GM21390 (cell line): ENCODE results near the gene DNAJC11.
A peak's percentile ranks its signal among the peaks of the same experiment; 100 is the strongest.
"Not testable (repeated sequence)": the region's sequence is repeated elsewhere in the genome, so short reads cannot be mapped to it uniquely, and the experiment has no call there.

Experiments used
- ATAC-seq: cut with Tn5 transposase; IDR thresholded peaks from one replicate; pipeline ENCODE4 v1.9.1; 2021; ENCODE audit not compliant: unreplicated experiment

The DNAJC11 gene

GRCh38 chr1:6601923-6602668, 99.5 kb downstream of the DNAJC11 start:
- peak; percentile 35 for ATAC-seq

GRCh38 chr1:6601049-6601922, 100.3 kb downstream of the DNAJC11 start:
- ATAC-seq, result peak; percentile 31

GRCh38 chr1:6600410-6601048, 101.1 kb downstream of the DNAJC11 start:
- peak; percentile 2 for ATAC-seq

- ATAC-seq, result not testable (repeated sequence)
These were observed 101.6 kb downstream of the DNAJC11 start for GRCh38 chr1:6599991-6600390.

GRCh38 chr1:6599141-6599975, 102.3 kb downstream of the DNAJC11 start:
- ATAC-seq, result no peak

- no peak for ATAC-seq
These were observed 103.9 kb downstream of the DNAJC11 start for GRCh38 chr1:6597777-6598131.

GRCh38 chr1:6596886-6597776, 104.5 kb downstream of the DNAJC11 start:
- no peak for ATAC-seq

GRCh38 chr1:6596351-6596750, 105.3 kb downstream of the DNAJC11 start:
- ATAC-seq, result no peak

- ATAC-seq, result no peak
These were observed 106.5 kb downstream of the DNAJC11 start for GRCh38 chr1:6594977-6595740.

- ATAC-seq, result no peak
These were observed 107.8 kb downstream of the DNAJC11 start for GRCh38 chr1:6593810-6594209.

- ATAC-seq, result no peak
These were observed 108.6 kb downstream of the DNAJC11 start for GRCh38 chr1:6592865-6593593.

- ATAC-seq, result no peak
These were observed 109.2 kb downstream of the DNAJC11 start for GRCh38 chr1:6592441-6592840.

- ATAC-seq, result no peak
These were observed 110.0 kb downstream of the DNAJC11 start for GRCh38 chr1:6591644-6592043.

- ATAC-seq, result no peak
These were observed 110.4 kb downstream of the DNAJC11 start for GRCh38 chr1:6591222-6591621.

GRCh38 chr1:6590046-6590445, 111.6 kb downstream of the DNAJC11 start:
- ATAC-seq, result no peak

GRCh38 chr1:6588893-6589520, 112.6 kb downstream of the DNAJC11 start:
- no peak for ATAC-seq

- ATAC-seq, result no peak
These were observed 113.3 kb downstream of the DNAJC11 start for GRCh38 chr1:6588128-6588892.
